KG1 (cell line): Measurements from ENCODE around the gene TIMP3.

Source experiments
- DNase-seq: peaks from one replicate; lab custom pipeline; 2025; lab: John Stamatoyannopoulos, UW

TIMP3 gene

DNA sequence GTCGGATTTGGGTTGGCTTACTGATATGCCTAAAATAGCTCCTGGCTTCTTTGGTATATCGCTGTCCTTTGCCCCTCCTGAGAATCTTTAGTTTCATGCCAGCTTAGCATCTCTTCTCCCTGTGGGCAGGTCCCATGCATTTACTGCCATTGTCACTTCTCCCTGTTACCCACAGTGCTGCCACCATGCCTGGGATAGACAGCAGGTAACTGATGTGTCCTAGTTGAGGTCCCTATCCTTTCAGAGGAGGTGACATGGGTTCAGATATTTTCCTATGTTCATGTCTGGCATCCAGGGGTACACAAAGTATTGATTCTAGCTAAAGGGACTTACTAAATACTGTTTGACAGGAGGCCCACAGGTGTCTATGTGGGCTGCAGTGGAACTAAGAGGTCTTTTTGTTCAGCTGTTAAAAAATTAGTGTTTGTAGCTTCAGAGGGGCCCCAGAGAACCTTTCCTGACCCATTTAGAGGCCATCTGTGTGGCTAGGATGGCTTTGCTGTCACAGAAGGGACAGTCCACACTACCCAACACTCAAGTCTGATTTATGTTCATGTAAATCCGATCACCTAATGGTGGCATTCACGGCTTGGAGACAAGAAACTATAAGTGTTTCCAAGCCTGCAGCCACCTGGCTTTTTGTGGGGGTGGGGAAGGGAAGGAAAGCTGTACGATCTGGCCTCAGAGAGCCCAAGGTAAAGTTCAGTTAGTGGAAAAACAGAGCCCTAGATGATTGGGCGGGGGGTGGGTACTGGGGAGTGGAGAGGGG is 8.5 kb downstream of the TIMP3 start:
- no peak for DNase-seq

DNA sequence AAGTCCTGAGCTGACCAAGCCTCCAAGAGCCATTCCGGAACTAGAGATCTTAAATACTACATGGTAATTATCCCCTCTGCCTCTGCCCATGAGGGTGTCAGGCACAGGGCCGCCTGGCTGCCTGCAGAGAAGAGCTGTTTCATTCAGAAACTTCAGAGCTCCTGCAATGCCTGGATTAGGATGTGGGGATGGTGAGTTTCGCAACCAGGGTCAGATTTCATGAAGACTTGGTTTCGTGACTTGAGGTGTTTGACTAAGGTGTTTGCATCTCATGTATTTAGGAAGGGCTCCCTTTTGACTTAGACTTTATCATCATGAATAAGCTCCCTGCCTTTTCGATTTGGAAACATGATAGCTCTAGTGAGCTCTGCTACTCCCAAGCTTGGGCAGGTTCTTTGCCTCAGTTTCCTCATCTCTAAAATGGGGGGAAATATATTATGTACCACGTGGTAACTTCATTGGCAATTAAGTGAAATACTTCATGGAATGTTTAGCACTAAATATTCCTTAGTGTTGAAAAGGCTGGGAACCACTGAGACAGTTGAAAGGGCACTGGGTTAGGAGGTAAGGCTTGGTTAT is 9.1 kb downstream of the TIMP3 start:
- no peak for DNase-seq

DNA sequence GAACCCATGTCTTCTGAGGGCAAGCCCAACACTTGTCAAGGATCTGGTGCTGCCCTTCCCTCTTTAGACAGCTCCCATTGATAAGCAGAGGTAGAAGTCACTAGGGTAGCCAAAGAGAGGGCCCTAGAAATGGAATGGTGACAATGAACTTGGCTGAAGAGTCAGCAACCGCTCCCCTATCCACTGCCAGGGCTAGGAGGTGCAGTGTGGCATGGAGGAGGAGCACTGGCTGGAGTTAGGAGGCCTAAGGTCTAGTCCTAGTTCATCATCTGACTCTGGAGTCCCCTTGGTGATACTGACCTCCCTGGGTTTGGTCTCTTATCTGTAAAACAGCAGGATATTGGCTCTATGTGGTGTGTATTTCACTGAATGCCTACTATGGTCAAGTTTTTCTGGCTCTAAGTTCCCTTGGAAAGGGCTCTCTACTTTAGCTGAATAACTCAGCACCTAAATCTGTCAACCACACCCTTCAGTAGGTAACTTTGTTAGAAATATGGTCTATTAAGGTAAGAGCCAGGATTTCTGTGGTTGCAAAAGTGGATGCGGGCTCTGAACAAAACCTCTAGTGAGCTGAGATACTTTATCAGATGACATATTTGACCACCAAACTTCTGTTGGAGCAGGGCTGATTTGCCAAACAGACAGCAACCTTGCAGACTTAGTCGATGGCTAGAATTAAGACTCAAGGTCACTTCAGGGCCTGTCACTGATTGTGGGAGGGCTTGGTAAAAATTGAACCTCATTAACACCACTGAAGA is 10.5 kb downstream of the TIMP3 start:
- DNase-seq = no peak

DNA sequence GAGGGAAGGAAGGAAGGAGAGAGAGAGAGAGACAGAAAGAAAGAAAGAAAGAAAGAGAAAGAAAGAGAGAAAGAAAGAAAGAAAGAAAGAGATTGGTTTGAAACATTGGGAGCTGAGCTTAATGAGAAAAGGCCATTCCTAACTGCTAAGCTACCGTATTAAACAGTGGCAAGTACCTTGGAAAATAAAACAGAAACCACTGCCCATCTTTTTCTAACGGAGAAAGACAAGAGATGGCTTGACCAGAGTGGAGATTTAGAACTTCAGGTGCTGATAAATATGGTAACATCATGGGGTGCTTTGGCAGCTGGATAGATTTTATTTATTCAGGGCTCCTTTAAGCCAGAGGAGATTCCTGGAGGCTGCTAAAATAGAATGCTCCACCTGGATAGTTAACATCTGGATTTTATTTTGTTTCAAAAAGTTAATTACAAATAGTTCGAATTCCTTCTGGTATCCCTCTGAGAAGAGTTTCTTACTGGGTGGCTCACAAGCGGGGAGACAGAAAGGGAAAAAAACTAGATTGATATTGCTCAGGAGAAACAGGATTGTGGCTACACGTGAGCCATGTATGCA is 12.9 kb downstream of the TIMP3 start:
- no peak for DNase-seq

DNA sequence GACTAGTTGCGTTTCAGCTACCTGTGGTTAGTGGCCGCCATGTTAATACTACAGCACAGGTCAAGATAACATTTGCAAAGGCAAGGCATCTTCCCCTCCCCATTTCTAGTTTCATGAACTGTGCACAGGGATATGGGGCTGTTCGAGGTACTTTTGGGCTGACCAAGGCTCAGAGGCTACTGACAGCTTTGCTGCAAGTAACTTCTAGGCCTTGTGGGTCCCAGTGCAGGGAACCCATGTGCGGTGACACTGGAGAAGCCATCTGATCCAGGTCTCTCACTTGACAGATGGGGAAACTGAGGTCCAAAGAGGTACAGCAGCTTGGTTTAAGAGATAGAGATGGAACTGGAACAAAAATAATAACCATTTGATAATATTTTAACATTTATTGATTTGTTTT is 13.6 kb downstream of the TIMP3 start:
- no peak for DNase-seq

DNA sequence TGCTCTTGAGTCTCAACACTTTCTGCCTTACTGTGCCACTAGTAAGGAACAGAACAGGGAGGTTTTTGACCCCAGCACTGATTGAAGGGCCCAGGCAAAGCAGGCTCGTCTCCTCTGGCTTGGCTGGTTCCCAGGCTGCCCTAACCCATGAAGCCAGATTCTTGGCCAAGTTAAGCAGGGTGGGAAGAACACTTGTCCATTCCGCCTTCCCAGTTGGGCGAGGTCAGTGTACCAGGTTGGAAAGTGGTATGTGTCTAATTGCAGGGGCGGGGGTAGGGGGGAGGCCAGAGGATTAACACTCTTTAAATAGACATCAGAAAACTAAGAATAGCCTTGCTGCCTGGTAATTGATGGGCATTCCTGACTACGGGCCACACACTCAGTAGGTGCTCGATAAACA is 14.4 kb downstream of the TIMP3 start:
- no peak for DNase-seq

DNA sequence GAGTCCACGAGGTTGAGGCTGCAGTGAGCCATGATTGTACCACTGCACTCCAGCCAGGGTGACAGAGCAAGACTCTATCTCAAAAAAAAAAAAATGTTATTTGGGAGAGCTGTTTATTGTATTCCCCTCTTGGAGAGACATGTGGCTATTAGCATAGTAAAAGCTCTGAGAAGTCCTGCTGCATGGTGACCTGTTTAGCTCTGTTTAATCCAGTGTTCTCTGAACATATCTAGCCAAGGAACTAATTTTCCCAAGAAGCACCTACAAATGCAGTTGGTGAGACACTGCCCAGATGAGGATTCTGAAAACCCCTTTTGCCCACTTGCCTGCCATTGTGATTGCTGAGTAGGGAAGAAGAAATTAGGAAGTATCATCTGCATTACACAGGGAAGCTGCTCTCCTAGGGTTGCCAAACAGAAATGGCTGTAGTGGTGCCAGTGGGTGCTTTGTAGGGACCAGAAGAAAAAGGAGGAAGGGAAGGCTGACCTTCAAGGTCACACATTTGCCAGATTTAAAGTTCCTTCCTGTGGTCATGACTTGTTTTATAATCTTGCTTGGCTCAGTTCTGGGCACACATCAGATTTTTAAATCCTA is 15.7 kb downstream of the TIMP3 start:
- DNase-seq = no peak

DNA sequence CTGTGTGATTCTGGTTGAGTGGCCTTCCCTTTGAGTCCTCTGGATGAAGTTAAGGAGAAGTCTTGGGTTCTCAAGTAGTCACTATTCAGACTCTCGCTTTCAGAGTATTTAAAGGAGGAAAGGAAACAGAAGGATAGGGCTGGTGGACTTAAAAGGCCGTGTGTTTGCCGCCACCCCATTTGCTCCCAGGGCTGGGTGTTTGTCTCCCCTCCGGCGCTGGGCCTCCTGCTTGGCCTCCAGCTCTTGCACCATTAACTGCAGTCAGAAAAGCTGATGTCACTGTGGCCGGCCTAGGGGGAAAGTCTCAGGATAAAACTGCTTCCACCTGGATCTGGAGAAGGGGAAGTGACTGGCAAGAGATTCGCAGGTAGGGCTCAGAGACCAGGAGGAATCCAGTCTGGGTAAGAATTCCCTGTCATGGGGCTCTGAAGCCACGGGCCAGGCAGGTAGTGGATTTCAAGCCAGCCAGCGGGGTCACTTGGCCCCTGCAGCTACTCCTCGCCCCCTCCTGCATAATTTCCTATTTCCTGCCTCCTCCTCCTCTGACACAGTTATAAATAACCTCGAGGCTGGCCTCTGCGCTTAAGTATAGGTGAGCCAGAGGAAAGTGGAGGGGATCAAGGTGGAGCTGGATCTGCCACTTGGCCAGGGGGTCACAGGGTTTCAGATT is 17.1 kb downstream of the TIMP3 start:
- DNase-seq = no peak

DNA sequence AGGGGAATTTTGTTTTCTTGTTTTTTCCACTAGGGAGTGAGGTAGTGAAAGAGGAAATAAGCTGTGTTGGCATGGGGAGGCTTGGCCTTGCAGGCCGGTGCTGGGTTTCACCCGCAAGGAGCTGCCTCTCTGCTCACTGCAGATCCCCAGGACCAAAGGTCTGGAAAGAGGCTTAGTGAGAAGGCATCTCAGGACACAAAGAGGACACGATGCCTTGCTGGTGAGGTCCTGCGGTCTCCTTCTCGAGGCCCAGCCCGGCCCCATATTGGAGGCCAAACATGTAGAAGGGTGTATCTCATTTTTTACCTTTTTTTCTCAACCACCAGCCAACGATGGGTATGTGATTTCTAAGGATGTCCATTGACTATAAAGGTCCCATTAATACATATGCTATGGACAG is 17.6 kb downstream of the TIMP3 start:
- no peak for DNase-seq

DNA sequence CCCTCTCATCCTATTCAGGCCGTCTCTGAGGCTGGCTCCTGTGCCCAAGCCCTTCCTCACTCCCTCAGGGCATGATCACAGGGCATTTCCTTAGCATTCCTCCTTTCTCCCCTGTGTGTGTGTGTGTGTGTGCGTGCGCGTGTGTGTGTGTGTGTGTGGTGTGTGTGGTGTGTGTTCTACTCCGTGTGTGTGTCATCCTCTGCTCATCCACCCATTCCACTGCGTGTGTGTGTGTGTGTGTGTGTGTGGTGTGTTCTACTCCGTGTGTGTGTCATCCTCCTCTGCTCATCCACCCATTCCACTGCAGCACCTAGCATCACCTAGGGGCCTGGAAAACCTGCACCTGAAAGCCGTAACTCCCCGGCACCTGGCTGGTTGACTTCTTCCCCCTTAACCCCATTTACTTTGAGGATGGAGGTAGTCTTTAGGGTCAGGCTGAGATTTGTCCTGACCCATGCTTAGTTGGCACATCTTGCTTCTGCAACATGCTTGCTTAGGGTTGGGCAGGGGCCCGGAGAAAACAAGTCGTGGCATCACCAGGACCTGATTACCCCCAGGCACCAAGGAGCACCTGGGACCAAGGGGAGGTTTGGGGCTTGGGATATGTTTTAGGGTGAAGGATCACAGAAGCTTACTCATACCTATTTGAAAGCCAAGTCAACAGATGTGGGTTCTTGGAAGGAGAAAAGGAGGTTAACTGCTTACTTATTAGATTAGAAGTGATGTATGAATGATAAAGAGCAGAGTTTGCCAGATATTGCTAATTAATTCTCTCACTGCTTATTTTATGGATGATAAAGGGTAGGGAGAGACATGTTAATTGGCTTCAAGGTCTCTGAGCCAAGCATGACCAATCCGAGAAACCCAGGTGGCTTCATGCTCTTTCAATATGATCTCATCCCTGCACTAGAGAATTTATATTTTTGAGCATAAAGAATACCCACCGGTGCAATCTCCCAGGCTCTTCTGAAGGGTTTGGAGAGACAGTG is 18.9 kb downstream of the TIMP3 start:
- no peak for DNase-seq

DNA sequence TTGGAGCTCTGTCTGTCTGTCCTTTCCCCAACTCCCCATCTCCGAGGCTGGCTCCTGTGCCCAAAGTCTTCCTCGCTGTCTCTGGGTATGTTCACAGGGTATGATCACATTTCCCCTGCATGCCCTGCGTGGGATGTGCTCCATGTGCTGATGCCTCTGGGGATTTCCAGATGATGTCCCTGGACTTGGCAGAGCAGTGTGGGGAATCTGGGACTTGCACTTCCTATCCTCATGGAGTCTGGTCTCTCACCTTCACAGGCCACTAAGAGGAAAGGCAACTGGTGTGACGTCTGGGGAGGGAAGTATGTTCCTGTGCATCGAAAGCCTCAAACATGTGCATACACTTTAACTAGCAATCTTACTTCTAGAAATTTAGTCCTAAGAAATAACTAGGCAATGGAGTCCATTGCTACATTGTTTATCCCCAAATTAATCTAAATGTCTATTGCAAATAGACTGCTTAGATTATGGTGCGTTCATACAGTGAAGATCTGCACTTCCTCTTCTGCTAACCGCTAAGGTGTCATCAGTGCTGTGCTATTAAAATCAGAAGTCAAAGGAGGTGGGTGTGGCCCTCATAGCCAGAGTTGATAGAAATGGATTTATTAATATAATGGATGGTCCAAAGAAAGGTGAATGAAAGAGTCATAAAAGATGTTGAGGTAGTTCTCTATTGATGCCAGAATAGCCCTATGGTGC is 20.8 kb downstream of the TIMP3 start:
- no peak for DNase-seq

DNA sequence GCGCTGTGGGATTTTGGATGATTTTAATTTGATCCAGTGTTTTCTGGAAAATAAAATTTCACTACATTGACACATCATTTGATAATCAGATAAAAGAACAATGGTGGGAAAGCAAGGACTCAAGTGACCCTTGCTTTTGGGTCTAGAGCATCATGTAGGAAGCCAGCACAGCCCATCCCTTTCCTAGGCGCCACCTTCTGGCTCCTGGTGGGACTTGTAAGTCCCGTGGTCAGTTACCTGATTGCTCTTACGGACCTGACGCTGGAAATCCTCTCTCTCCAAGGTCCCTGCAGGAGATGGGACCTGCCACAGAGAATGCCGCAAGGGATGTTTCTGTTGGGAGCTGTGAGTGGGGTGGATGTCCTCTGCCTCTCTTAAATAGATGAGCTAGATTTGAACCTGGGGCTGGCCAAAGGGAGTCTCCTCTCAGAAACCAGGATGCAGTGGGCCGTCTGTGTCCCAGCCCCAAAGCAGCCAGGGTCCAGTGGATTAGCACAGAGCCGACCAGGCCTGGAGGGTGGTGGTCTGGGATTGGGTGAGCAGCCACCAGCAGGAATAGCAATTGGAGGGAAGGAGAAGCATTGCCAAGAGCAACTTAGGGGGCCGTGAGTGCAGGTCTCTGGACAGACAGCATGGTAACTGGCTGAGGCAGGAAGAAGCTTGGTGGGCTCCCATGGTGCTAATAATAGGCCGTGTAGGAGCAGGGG is 21.7 kb downstream of the TIMP3 start:
- no peak for DNase-seq

DNA sequence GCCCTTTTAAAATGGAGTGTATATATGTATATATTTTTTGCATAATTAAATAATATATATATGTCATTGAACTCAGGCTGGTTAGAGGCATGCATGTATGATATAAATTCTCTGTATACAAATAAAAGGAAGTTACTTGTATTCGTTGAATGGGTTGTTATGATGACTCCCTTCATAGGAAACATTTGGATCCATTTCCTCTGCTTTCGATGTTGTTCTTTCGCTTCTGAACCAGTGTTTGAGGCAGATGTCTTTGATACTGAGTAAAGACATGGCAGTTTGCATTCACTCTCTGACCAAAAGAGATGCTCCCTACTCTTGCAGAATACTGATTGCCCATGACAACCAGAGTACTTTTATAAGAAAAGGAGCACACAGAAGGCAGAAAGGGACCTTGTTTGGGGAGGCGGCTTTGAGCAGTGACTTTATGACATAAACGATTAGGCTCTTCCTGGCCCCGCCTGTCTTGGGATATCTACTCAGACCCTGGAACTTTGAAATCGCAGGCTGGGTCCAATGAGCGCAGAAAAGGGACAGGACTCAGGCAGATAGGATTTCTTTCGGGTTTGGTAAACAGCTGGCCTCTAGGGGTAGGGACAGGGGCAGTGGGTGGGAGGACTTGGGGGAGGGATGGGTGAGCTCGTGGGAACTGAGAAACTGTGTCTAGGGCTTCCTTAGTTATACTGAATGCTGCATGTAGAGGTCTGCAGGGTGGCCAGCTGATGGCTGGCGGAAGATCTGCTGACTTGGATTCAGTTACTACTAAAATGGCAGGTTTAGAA is 23.2 kb downstream of the TIMP3 start:
- no peak for DNase-seq

DNA sequence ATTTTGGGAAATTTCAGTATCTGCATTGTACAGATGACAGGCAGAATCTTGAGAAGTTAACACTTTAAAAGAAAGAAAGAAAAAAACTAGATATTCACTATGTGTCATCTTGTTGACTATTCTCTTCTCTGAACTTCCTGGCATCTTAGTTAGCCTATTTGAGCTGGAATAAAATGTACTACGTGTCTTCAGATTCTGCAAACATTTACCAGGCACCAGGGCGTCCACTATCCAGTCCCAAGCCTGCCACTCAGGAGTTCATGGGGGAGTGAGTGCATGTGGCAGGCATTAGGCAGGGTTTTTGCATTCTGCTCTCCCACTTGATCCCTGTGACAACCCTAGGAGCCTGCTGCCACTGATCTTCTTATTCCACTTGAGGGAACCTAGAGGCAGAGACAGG is 25.0 kb downstream of the TIMP3 start:
- DNase-seq = no peak

DNA sequence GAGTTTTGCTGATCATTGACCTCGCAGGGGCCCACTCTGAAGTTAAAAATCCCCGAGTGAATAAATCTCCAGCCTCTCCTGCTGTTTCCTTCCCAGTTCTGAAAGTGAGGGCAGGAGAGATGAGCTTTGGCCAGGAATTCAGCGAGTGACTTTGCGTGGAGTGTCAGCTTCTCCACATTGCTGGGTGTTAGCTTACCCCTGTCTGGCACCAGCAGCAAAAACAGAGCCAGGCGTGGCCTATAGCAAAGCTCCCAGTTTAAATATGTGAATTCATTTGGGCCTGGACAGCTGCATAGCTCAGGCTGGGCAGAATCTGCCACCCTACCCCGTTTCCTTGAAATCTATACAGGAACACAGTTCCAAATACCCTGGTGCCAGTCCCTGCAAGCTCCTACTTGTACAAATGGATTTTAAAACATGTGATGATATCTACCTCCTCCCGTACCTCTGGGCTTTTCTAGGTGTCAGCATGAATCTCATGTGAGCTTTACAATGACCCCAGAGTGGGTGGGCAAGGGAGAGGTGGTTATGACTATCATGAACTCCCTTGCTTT is 25.6 kb downstream of the TIMP3 start:
- DNase-seq = no peak

DNA sequence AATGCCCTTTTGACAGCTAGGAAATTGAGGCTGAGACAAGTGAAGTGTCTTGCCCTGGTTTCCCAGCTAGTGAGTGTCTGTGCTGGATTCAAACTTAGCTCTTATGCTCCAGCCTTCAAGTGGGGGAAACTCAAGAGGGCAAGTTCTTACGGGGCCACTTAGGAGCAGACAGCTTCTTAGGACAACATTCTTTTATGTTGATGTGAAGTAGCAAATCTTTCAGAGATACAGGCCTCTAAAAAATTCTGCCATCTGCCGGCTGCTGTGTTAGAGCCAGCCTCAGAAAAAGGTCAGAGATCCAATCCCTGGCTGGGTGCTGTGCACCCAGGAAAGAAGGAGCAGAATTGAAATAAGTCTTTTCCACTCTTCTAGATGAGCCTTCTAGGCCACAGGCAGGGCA is 26.6 kb downstream of the TIMP3 start:
- no peak for DNase-seq

DNA sequence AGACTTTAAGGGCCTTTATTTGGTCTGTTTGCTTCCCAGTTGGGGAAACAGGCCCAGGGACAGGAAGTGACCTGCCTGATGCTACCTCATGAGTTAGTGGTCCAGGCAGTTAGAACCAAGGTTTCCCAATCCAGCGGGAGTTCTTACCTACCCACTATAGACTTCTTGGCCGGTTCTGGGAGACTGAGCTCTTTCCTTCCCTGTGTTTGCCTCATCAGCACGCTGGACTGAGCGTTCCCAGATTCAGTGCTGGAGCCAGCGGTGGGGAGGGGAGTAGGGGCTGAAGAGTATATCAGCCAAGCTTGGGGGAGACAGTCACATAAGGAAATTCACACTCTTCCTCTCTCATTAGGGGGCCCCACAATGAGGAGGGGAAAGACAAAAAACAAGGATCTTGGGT is 27.1 kb downstream of the TIMP3 start:
- DNase-seq = no peak

DNA sequence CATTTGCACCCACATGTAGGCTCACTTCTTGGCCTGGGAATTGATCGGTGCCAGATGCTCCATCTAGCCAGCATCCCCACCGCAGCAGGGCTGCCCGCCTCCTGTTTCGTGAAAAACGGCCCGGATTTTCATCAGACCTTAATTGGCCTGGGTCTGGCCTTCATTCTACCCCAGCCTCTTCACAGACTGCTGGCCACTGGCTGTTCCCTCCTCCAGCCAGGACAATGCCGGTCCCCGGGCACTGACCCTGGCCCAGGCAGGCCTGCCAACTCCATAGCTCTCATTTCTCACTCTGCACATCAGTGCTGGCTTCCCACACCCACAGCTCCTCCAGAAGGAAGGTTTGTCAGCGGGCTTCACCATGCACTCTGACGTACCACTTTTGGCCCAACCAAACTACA is 27.9 kb downstream of the TIMP3 start:
- no peak for DNase-seq
